ENCODE measurements around the gene TPT1.
"Not testable (repeated sequence)": the region's sequence is repeated elsewhere in the genome, so short reads cannot be mapped to it uniquely, and the experiment has no call there.

The TPT1 gene

GRCh38 chr13:45341034-45341798 lies at the start of gene TPT1:
TPT1 (minus strand) TSS chr13:45341183; CDS start chr13:45341069, 114 bp downstream.
- DNase-seq: peak; percentile 100

DNA sequence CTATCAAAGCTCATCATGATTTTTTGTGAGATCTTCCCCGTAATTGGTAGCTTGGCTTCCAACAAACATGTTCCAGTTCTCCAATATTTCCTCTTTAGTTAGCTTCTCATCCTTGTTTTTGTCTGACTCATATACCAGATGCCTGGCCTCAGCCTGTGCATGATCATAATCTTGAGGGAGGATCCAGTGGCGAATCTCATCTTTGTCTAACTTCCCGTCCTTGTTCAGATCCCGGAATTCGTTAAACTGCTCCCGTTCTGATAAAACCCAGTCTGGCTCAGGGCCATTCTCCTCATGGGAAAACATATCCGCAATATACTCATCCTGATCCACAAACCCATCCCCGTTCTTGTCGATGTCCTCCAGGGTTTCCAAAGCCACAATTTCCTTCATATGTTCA lies 49.4 kb upstream of the TPT1 start:
- DNase-seq: not testable (repeated sequence)

DNA sequence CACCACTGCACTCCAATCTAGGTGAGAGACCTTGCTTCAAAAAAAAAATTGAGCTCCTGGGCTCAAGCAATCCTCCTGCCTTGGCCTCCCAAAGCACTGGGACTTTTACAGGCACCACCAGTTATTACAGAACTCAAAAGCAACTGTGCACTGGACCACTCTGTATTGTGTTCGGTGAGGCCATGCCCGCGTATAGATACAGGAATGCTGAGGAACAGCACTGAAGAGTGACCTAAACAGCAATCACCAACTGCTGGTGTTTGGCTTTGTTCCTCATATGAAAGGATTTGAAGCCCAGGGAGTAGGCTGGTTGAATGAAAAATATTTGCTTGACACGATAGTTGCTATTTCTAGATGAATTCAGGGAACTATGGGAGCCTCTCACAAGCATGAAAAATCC lies 47.7 kb upstream of the TPT1 start:
- no peak for DNase-seq

DNA sequence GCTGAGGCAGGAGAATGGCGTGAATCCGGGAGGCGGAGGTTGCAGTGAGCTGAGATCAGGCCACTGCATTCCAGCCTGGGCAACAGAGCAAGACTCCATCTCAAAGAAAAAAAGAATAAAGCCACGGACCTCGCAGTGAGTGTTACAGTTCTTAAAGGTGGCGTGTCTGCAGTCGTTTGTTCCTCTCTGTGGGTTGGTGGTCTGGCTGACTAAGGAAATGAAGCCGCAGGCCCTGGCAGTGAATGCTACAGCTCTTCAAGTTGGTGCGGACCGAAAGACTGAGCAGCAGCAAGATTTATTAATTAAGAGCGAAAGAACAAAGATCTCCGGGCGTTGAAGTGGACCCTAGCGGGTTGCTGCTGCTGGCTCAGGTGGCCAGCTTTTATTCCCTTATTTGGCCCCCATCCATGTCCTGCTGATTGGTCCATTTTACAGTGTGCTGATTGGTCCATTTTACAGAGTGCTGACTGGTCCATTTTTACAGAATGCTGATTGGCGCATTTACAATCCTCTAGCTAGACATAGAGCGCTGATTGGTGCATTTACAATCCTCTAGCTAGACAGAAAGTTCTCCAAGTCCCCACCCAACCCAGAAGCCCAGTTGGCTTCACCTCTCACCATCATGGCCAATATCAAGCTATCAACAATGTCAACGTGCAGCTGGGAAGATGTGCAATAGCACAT lies 46.1 kb upstream of the TPT1 start:
- DNase-seq: not testable (repeated sequence)

DNA sequence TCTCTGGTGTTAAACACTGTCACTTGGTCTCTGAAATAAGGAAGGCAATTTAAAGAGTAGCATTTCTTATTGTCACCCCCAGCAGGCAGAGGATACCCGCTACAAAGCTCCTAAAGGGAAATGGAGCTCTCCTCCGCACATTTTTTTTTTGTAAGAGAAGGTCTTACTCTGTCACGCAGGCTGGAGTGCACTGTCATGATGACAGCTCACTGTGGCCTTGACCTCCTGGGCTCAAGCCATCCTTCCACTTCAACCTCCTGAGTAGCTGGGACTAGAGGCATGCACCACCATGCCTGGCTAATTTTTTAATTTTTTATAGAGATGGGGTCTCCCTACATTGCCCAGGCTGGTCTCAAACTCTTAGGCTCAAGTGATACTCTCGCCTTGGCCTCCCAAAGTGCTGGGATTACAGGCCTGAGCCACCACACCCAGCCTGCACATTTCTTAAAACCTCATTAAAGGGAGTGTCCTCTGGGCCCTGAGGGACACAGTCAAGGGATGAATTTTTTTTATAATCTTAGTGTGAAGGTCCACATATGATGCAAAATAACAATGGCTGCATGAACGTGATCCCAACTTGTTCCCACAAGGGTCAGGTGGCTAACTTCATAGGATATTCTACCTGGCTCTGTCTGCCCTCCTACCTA lies 45.0 kb upstream of the TPT1 start:
- DNase-seq: no peak

DNA sequence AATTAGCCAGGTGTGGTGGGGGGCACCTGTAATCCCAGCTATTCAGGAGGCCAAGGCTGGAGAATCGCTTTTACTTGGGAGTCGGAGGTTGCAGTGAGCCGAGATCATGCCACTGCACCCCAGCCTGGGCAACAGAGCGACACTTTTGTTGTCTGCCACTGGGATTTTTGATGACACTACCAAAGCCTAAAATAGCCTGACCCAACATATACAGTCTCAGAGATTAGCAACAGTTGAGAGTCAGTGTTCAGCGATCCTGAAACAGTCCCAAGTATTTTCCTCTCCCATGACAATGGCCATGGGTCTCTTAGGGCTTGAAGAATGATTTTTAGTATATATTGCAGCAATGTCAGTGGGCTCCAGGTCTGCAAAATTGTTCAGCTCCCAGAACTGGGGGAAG lies 44.3 kb upstream of the TPT1 start:
- DNase-seq: no peak

DNA sequence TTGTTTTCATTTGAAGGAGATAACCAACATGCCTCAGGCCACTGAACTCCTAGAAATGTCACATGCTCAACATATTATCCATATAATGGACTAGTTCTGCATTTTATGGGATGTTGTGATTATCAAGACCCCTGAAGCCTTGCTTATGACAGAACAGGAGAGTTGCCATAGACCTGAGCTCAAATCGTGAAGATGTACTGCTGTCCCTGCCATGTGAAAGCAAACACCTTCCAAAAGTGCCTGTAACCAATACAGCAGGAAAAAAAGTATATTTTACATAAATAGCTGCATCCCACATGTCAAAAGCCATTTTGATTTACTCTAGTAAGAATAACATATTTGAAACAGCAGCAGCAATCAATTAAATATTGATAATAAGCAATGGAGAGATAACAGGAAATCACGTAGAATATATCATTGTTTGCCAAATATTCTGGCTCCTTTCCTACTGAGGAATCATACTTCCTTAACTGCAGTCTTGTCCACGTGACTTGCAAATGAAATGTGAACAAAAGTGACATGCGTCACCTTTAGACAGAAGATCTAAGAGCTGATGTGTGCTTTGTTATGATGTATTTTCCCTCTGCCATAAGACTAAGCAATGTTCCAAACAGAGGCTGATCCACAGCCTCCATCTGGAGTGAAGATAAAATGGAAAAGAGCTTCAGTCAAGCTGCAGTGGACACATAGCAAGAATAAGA lies 43.6 kb upstream of the TPT1 start:
- no peak for DNase-seq

- not testable (repeated sequence) for DNase-seq
These were observed 41.8 kb upstream of the TPT1 start for GRCh38 chr13:45382739-45383138.

DNA sequence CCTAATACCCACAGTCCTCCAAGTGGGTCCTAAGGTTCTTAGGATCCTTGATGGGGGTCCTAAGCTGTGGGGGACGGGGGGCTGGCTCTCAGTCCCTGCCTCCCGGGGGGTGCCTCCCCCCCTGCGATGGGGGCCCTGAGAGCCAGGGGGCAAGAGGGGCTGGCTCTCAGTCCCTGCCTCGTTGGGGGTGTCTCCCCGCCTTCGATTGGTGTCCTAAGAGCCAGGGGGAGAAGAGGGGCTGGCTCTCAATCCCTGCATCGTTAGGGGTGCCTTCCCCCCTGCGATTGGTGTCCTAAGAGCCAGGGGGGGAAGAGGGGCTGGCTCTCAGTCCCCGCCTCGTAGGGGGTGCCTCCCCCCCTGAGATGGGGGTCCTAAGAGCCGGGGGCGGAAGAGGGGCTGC lies 40.2 kb upstream of the TPT1 start:
- DNase-seq: no peak

DNA sequence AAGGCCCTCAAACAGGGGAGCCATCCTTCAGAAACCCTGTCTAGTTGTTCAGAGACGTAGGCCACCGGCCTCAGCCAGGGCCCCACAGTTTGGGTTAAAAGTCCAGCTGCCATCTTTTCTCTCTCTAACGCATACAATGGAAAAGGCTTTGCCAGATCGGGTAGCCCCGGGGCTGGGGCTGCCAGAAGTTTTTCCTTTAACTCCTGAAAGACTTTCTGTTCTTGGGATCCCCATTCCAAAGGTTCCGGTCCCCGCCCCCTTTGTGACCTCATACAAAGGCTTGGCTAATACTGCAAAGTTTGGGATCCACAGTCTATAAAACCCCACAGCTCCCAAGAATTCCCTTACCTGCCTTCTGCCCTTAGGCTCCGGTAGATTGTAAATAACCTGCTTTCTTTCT lies 39.7 kb upstream of the TPT1 start:
- DNase-seq: not testable (repeated sequence)

DNA sequence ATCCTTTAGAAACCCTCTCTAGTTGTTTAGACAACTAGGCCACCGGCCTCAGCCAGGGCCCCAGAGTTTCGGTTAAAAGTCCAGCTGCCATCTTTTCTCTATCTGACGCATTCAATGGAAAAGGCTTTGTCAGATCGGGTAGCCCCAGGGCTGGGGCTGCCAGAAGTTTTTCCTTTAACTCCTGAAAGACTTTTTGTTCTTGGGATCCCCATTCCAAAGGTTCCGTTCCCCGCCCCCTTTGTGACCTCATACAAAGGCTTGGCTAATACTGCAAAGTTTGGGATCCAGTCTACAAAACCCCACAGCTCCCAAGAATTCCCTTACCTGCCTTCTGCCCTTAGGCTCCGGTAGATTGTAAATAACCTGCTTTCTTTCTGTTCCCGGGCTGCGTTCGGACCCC lies 38.5 kb upstream of the TPT1 start:
- DNase-seq: not testable (repeated sequence)

DNA sequence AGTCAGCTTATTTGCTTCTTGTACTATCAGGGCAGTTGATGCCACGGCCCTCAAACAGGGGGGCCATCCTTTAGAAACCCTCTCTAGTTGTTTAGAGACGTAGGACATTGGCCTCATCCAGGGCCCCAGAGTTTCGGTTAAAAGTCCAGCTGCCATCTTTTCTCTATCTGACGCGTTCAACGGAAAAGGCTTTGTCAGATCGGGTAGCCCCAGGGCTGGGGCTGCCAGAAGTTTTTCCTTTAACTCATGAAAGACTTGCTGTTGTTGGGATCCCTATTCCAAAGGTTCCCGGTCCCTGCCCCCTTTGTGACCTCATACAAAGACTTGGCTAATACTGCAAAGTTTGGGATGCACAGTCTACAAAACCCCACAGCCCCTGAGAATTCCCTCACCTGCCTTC lies 37.8 kb upstream of the TPT1 start:
- DNase-seq: not testable (repeated sequence)

DNA sequence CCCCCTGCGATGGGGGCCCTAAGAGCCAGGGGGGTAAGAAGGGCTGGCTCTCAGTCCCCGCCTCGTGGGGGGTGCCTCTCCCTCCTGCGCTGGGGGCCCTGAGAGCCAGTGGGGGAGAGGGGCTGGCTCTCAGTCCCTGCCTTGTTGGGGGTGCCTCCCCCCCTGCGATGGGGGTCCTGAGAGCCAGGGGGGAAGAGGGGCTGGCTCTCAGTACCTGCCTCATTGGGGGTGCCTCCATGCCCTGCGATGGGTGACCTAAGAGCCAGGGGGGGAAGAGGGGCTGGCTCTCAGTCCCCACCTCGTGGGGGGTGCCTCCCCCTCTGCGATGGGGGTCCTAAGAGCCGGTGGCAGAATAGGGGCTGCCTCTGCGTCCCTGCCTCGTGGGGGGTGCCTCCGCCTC lies 36.3 kb upstream of the TPT1 start:
- not testable (repeated sequence) for DNase-seq

GRCh38 chr13:45376651-45377050 lies 35.7 kb upstream of the TPT1 start:
- DNase-seq: not testable (repeated sequence)

- DNase-seq: no peak
These were observed 33.9 kb upstream of the TPT1 start for GRCh38 chr13:45374917-45375316.

- DNase-seq: no peak
These were observed 32.2 kb upstream of the TPT1 start for GRCh38 chr13:45373162-45373547.

DNA sequence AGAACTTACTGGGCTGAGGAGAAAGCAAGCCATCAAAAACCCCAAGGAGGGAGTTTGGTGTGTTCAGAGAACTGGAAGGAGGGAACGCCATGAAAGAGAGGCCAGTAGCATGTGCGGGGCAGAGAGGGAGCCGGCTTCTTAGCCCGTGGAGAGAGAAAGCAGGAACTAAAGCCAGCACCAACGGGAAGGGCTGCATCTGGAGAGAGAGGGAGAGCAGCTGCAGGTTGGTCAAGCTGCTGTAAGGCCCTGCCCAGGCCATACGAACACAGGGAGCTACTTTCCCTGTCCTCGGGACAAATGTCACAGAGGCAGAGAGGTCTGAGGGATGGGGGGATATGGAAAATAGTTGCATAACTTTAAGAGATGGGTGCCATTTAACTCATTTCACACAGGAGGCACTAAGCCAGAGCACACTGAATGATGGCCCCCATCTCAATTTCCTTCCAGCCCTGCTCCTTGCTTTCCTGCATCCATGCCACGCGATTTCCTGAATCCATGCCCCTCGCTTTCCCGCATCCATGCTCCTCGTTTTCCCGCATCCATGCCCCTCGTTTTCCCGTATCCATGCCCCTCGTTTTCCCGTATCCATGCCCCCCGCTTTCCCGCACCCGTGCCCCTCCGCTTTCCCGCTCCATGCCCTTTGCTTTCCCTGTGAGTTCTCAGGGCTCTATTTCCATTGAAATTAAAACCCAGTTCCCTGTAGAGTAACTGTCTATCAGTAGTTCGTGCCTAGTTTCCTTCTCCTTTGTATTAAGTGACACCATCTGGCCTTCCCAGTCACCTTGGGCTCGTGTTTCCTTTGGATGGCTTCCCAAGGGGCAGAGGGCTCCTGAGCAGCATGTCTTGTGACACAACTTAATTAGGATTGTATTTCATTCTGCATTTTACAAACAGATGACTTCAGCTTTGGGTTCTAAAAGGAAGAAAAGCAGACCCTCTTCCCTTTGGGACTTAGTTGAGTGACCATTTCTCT lies 31.5 kb upstream of the TPT1 start:
- no peak for DNase-seq

DNA sequence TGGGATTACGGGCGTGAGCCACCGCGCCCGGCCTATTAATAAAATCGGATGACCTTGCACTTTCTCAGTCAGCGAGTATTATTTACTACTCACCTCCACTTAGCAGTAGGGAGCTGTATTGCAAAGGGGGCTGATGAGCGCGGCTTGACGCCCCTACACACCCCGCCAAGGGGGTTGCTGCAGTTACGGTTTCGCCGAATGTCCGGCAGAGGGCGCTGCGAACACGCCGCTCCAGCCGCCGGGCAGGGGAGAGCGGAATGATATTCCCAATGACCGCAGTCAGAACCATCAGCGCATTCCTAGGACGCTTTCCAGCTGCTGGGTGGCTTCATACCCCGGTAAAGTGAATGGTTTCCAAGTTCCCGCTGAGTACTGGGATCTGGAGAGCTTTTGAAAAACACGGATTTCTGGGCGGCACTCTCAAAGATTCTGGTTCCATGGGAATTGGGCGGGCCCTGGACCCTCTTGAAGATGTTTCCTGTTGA lies 30.0 kb upstream of the TPT1 start:
- peak; percentile 53 for DNase-seq

GRCh38 chr13:45369116-45369515 lies 28.1 kb upstream of the TPT1 start:
- DNase-seq: no peak

GRCh38 chr13:45368571-45368970 lies 27.6 kb upstream of the TPT1 start:
- no peak for DNase-seq

GRCh38 chr13:45368005-45368404 lies 27.0 kb upstream of the TPT1 start:
- DNase-seq: no peak

- DNase-seq: peak; percentile 86
These were observed 26.4 kb upstream of the TPT1 start for GRCh38 chr13:45367358-45367757.

Data from activated CD4-positive, alpha-beta T cell treated with anti-CD3 and anti-CD28 coated beads, Interleukin-2, amount 50 U/mL, for 1 hour (primary cell).